ENCODE measurements around the gene CSNK1G3.

The CSNK1G3 gene

DNA sequence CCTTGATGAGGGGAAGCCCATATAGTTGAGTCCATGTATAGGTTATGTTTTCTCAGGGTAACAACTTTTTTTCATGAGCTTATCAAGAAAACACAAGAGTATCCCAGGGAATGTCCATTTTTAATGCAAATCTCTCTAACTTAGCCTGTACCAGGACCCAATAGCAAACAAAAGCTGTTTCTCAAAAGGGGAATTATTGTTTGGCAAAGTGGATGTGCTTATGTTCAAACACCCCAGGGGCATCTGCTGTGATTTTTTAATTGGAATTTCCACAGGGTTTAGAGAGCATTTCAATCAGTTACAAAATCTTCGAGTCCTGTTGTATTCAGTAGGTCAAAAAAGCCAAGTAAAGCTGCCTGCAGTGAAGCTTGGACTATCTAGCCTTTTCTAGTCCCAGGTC is 33.4 kb upstream of the CSNK1G3 start:
- TF ChIP-seq POLR2A (IDR thresholded peaks at IDR 0.05; ENCODE audit: extremely low read depth, insufficient read length) (no peak), MYC (IDR thresholded peaks at IDR 0.05; ENCODE audit: low read depth, low read length) (no peak)
- TF ChIP-seq, protein P1, sequence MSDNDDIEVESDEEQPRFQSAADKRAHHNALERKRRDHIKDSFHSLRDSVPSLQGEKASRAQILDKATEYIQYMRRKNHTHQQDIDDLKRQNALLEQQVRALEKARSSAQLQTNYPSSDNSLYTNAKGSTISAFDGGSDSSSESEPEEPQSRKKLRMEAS (IDR thresholded peaks at IDR 0.05; ENCODE audit: low read depth, low read length) = no peak
- TF ChIP-seq, protein P2, sequence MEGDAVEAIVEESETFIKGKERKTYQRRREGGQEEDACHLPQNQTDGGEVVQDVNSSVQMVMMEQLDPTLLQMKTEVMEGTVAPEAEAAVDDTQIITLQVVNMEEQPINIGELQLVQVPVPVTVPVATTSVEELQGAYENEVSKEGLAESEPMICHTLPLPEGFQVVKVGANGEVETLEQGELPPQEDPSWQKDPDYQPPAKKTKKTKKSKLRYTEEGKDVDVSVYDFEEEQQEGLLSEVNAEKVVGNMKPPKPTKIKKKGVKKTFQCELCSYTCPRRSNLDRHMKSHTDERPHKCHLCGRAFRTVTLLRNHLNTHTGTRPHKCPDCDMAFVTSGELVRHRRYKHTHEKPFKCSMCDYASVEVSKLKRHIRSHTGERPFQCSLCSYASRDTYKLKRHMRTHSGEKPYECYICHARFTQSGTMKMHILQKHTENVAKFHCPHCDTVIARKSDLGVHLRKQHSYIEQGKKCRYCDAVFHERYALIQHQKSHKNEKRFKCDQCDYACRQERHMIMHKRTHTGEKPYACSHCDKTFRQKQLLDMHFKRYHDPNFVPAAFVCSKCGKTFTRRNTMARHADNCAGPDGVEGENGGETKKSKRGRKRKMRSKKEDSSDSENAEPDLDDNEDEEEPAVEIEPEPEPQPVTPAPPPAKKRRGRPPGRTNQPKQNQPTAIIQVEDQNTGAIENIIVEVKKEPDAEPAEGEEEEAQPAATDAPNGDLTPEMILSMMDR (IDR thresholded peaks at IDR 0.05; ENCODE audit: low read depth, low read length) = no peak
- DNase-seq (ENCODE audit: low read depth) = no peak
- no peak overlapping the region for H3K4me3 ChIP-seq (ENCODE audit: low read depth, low read length)

DNA sequence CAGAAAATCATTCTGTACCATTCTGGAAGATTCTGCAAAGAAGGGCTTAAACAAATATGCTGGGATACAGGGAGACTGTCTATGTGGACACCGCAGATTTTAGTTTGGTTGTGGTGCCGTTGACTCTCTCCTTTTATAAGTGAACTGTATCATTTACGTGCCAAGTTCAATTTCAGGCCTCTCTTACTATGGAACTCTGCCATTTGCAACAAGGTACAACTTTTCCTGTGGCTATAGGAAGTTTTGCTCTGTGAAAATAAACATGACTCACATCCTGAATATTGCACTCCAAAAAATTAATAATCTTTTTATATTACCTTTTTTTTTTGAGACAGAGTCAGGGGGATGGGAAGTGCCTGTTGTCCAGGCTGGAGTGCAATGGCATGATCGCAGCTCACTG is 29.7 kb upstream of the CSNK1G3 start:
- no peak for TF ChIP-seq MYC (IDR thresholded peaks at IDR 0.05; ENCODE audit: low read depth, low read length)
- no peak for TF ChIP-seq POLR2A (IDR thresholded peaks at IDR 0.05; ENCODE audit: extremely low read depth, insufficient read length)
- TF ChIP-seq, protein P2 (IDR thresholded peaks at IDR 0.05; ENCODE audit: low read depth, low read length) = no peak
- TF ChIP-seq, protein P1 (IDR thresholded peaks at IDR 0.05; ENCODE audit: low read depth, low read length) = no peak
- no peak overlapping the region for H3K4me3 ChIP-seq (ENCODE audit: low read depth, low read length)
- DNase-seq (ENCODE audit: low read depth) = no peak

DNA sequence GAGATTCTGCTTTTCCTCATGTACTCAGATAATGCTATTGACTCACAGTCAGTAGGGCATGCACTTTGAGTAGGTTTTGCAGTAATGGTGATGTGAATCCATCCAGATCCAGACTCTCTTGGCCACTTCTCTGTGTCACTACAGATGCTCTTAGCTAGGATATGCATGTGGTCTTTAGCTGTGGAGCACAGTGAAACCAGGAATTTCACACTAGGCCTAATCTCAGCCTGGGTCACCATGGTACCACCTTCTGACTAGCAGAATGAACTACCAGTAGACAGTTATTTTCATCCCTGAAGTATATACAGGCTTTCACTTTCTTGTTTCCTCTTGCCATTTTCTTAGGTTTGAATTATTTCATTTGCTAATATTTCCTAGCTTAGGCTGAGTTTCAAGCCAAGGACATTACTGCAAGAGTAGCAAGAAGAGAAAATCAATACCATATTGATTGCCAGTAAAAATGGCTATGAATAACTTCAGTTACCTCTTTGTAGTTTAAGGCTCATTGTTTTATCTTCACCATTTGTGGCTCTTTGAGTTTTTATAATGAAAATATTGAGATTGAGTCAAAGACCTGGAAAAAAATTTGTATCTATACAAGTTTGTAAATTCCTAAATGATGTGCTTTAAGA is 28.4 kb upstream of the CSNK1G3 start:
- H3K4me3 ChIP-seq (ENCODE audit: low read depth, low read length) = no peak overlapping the region
- DNase-seq (ENCODE audit: low read depth) = no peak
- TF ChIP-seq POLR2A (IDR thresholded peaks at IDR 0.05; ENCODE audit: extremely low read depth, insufficient read length) (no peak), MYC (IDR thresholded peaks at IDR 0.05; ENCODE audit: low read depth, low read length) (no peak)
- TF ChIP-seq, protein P2 (IDR thresholded peaks at IDR 0.05; ENCODE audit: low read depth, low read length) = no peak
- TF ChIP-seq, protein P1 (IDR thresholded peaks at IDR 0.05; ENCODE audit: low read depth, low read length) = no peak

DNA sequence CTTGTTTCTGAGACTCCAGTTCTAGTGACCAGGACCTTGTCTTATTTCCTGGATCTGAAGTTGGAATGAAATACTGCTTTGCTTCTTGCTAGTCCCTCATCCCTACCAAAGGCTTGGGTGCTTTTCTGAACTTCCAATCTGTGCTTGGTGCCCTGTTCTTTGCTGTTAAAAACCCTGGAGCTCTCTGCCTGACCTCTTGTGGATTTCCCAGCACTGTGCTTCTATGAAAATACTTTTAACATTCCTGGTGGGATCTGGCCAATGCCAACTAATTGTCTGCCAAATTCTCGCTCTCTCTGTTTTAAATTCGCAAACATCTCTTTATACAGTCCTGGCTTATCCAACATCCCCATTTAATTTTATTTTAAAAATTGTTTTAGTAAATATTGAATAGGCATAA is 26.7 kb upstream of the CSNK1G3 start:
- TF ChIP-seq MYC (IDR thresholded peaks at IDR 0.05; ENCODE audit: low read depth, low read length) (no peak), POLR2A (IDR thresholded peaks at IDR 0.05; ENCODE audit: extremely low read depth, insufficient read length) (no peak)
- TF ChIP-seq, protein P1 (IDR thresholded peaks at IDR 0.05; ENCODE audit: low read depth, low read length) = no peak
- TF ChIP-seq, protein P2 (IDR thresholded peaks at IDR 0.05; ENCODE audit: low read depth, low read length) = no peak
- no peak for DNase-seq (ENCODE audit: low read depth)
- H3K4me3 ChIP-seq (ENCODE audit: low read depth, low read length) = no peak overlapping the region

DNA sequence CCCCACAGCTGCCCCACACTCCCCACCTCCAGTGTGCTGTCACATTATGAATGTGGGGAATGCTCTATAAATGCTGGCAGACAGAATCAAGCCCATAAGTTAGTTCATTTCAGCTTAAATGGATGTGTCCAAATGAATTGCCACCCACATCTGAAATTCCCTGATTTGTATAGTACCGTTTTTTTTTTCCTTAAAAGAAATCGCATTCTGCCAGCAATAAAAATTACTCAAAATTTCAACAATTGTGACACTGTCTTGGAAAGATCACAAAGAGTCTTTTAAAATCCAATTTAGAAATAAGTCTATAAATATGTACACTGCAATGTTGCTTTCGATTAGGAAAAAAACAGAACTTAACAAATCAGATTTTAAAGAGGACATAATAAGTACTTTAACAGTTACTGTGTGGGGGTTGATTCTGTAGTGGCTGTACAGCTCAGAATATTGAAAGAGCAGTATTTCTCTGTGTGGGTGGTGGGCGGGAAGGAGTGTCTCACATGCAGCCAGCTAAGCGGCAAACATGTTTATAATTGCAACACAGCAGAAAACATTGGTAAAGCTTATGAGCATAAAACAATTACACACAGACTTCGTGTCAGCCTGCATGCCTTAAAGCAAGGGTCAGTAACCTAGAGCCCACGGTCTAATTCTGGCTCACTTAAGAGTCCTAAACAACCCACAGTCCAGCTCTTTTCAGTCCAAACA is 24.9 kb upstream of the CSNK1G3 start:
- no peak for TF ChIP-seq MYC (IDR thresholded peaks at IDR 0.05; ENCODE audit: low read depth, low read length)
- TF ChIP-seq, protein P1 (IDR thresholded peaks at IDR 0.05; ENCODE audit: low read depth, low read length) = no peak
- TF ChIP-seq, protein P2 (IDR thresholded peaks at IDR 0.05; ENCODE audit: low read depth, low read length) = no peak
- TF ChIP-seq POLR2A (IDR thresholded peaks at IDR 0.05; ENCODE audit: extremely low read depth, insufficient read length) = no peak
- DNase-seq (ENCODE audit: low read depth) = no peak
- H3K4me3 ChIP-seq (ENCODE audit: low read depth, low read length) = no peak overlapping the region

Measured in NB4 (cell line).